AG10803 (cell line): ENCODE results near the gene OR8S1.

Experiments
- DNase-seq: peaks from one replicate; pipeline ENCODE4 v3.0.0; 2010; ENCODE audit warnings: low read depth
- H3K4me3 ChIP-seq: 2 replicates; pipeline ENCODE4 v1.5.1; 2011; ENCODE audit warnings: mild to moderate bottlenecking, low read length, control low read depth
- TF ChIP-seq, protein P1 (sequence below): conservative IDR thresholded peaks from 2 replicates; pipeline ENCODE4 v1.5.1; 2011; ENCODE audit warnings: mild to moderate bottlenecking, low read length, control low read depth, inconsistent platforms

Gene OR8S1

DNA sequence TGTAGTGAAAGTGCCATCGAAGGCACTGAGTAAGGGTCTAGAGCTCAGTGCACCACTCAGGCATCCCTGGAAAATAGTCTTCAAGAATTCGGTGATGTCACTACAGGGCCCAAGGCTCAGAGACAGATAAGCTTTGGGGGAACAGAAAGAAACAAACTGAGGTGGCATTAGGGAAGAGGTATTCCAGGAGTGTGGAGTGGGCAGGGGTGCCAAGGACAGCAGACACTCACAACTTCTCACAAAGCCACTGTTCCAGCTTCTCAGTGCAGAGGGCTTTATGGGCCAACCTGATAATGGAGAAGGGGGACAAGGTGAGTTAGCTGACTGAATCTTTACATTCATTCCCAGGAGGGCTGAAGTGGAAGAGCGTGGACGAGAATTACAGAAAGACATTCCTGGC, 42.3 kb downstream of the OR8S1 start:
- TF ChIP-seq, protein P1, sequence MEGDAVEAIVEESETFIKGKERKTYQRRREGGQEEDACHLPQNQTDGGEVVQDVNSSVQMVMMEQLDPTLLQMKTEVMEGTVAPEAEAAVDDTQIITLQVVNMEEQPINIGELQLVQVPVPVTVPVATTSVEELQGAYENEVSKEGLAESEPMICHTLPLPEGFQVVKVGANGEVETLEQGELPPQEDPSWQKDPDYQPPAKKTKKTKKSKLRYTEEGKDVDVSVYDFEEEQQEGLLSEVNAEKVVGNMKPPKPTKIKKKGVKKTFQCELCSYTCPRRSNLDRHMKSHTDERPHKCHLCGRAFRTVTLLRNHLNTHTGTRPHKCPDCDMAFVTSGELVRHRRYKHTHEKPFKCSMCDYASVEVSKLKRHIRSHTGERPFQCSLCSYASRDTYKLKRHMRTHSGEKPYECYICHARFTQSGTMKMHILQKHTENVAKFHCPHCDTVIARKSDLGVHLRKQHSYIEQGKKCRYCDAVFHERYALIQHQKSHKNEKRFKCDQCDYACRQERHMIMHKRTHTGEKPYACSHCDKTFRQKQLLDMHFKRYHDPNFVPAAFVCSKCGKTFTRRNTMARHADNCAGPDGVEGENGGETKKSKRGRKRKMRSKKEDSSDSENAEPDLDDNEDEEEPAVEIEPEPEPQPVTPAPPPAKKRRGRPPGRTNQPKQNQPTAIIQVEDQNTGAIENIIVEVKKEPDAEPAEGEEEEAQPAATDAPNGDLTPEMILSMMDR, result no peak
- no peak for DNase-seq

DNA sequence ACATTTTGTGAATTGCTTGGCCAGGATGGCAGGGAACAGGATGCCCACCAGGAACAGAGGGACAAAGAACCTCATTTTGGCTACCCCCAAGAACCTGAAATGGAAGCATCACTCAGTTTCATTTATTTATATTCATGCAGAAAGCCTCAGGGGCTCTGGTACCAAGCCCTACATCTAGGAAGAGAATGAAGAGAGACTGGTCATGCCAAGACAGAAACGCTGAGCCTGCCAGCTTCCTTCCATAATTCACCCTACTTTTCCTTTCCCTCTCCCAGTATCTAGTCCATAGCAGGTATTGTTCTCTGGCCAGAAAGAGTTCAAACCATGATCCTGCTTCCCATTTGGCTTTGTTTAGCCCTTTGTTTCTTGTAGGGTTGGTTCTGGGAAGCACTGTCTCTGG, 44.5 kb downstream of the OR8S1 start, which contains the start of gene LALBA:
Gene LALBA (minus strand): TSS at position 101 of the 400 bp plus-strand sequence. CDS start 26 bp downstream, at position 75.
- TF ChIP-seq, protein P1, result no peak
- no peak for DNase-seq

More for the DNA sequence above, 42.3 kb downstream of the OR8S1 start:
- no peak overlapping the region for H3K4me3 ChIP-seq

DNA sequence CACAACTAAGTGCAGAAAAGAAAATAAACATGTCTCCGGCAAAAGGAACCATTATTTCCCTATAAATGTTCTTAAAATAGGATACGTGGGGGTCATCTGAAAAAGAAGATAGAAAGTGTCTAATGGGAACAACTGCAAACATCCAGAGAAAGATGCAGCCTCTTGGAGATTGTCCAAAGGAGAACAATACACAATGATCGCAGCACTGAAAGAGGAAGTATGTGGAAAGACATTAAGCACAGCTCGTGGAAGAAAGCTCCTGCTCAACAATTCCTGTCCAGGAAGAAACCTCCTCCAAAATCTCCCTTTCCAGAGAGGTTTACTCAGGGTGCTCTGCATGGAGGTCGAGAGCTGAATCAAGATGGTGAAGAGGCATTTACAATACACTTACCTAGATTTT, 46.9 kb downstream of the OR8S1 start:
- DNase-seq, result no peak
- no peak overlapping the region for H3K4me3 ChIP-seq
- TF ChIP-seq, protein P1, result no peak

More for the DNA sequence above, 44.5 kb downstream of the OR8S1 start, which contains the start of gene LALBA:
- H3K4me3 ChIP-seq, result no peak within 1 kb of the TSS
